Loucy (cell line): ENCODE data around the gene DKK1.

Source experiments
- H2AFZ ChIP-seq: fragments of 200-600 bp; sonication (generic); 2 replicates; pipeline ENCODE4 v1.6.0; 2016; ENCODE audit warnings: antibody characterized with exemption, mild to moderate bottlenecking, low read length, moderate library complexity
- H3F3A ChIP-seq: fragments of 200-600 bp; 2 replicates; pipeline ENCODE4 v1.6.0; 2016; ENCODE audit warnings: antibody characterized with exemption, low read depth, mild to moderate bottlenecking
- H3K27me3 ChIP-seq: fragments of 200-600 bp; sonication (generic); 2 replicates; pipeline ENCODE4 v1.6.1; 2014; ENCODE audit warnings: low read length, mild to moderate bottlenecking; ENCODE audit not compliant: insufficient read depth, poor library complexity, severe bottlenecking
- H3K36me3 ChIP-seq: fragments of 200-600 bp; sonication (generic); 2 replicates; pipeline ENCODE4 v1.6.1; 2016; ENCODE audit warnings: low read length; ENCODE audit not compliant: insufficient read depth
- H3K4me1 ChIP-seq: fragments of 200-600 bp; sonication (generic); 2 replicates; pipeline ENCODE4 v1.5.1; 2014; ENCODE audit warnings: low read length, mild to moderate bottlenecking; ENCODE audit not compliant: insufficient read depth, poor library complexity, severe bottlenecking
- H3K4me2 ChIP-seq: fragments of 200-600 bp; sonication (generic); 2 replicates; pipeline ENCODE4 v1.6.0; 2014; ENCODE audit warnings: antibody characterized with exemption, low read length, low read depth, mild to moderate bottlenecking; ENCODE audit not compliant: poor library complexity, severe bottlenecking
- H3K4me3 ChIP-seq: fragments of 200-600 bp; sonication (generic); 2 replicates; pipeline ENCODE4 v1.5.1; 2014; ENCODE audit warnings: low read length, mild to moderate bottlenecking, mixed read lengths; ENCODE audit not compliant: poor library complexity, severe bottlenecking
- H3K79me2 ChIP-seq: fragments of 200-600 bp; sonication (generic); 2 replicates; pipeline ENCODE4 v1.6.1; 2014; ENCODE audit warnings: low read length; ENCODE audit not compliant: insufficient read depth
- H3K9ac ChIP-seq: fragments of 200-600 bp; sonication (generic); 2 replicates; pipeline ENCODE4 v1.6.0; 2014; ENCODE audit warnings: mild to moderate bottlenecking, low read depth, low read length, moderate library complexity; ENCODE audit not compliant: poor library complexity, severe bottlenecking
- H3K9me2 ChIP-seq: fragments of 200-600 bp; sonication (generic); replicated peaks from 2 replicates; pipeline ENCODE4 v1.6.1; 2016; ENCODE audit warnings: low read depth, low read length, mixed read lengths
- H3K9me3 ChIP-seq: fragments of 200-600 bp; sonication (generic); 2 replicates; pipeline ENCODE4 v1.6.1; 2014; ENCODE audit warnings: mild to moderate bottlenecking, antibody characterized with exemption, low read length, low read depth; ENCODE audit not compliant: insufficient read depth
- H4K20me1 ChIP-seq: fragments of 200-600 bp; sonication (generic); 2 replicates; pipeline ENCODE4 v1.6.0; 2014; ENCODE audit warnings: antibody characterized with exemption, low read length, mild to moderate bottlenecking; ENCODE audit not compliant: insufficient read depth, poor library complexity, severe bottlenecking
- EZH2phosphoT487 ChIP-seq: fragments of 200-600 bp; IDR thresholded peaks from 2 replicates; pipeline ENCODE4 v1.6.1; 2018; ENCODE audit warnings: antibody characterized with exemption, mild to moderate bottlenecking, moderate library complexity, borderline replicate concordance
- TF ChIP-seq, protein P1 (sequence below): fragments of 200-600 bp; sonication (generic); conservative IDR thresholded peaks from 2 replicates; pipeline ENCODE4 v1.5.1; 2014; ENCODE audit warnings: mild to moderate bottlenecking, antibody characterized with exemption, low read length

Gene DKK1

GRCh38 chr10:52283174-52283573 lies 30.9 kb upstream of the DKK1 start:
- no peak for TF ChIP-seq EZH2phosphoT487
- TF ChIP-seq, protein P1, sequence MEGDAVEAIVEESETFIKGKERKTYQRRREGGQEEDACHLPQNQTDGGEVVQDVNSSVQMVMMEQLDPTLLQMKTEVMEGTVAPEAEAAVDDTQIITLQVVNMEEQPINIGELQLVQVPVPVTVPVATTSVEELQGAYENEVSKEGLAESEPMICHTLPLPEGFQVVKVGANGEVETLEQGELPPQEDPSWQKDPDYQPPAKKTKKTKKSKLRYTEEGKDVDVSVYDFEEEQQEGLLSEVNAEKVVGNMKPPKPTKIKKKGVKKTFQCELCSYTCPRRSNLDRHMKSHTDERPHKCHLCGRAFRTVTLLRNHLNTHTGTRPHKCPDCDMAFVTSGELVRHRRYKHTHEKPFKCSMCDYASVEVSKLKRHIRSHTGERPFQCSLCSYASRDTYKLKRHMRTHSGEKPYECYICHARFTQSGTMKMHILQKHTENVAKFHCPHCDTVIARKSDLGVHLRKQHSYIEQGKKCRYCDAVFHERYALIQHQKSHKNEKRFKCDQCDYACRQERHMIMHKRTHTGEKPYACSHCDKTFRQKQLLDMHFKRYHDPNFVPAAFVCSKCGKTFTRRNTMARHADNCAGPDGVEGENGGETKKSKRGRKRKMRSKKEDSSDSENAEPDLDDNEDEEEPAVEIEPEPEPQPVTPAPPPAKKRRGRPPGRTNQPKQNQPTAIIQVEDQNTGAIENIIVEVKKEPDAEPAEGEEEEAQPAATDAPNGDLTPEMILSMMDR, result no peak
- H3K4me3 ChIP-seq, result no peak overlapping the region
- no peaks in the 10 kb centered on the region for H3F3A ChIP-seq

DNA sequence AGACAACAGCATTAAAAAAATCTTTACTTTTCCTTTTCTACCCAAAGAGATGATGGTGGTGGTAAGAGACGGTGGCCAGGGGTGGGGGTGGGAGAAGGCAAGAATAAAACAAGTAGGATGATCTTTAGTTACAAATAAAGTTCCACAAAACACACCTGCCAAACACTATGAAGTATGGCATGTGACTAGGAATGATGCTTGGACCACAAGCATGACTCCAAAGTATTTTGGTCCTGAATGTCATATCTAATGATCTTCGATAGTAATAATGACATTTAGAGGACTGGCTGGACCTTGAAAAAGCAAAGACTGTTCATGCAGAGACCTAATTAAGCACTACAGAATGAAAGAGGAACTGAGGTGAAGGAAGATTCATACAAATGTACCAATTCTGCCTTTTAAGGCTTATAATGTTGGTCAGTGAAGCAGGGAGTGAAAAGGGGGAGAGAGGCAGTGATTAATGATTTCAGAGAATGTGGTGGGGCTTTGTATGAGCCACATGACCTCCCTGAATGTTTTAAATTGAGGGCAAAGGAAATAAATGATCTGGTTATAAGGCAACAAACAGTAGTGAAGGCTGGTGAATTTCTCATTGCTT lies 29.6 kb upstream of the DKK1 start:
- Histone ChIP-seq H3K27me3 (no peaks in the 10 kb centered on the region), H3K9me2 (no peaks in the 10 kb centered on the region), H4K20me1 (no peaks in the 10 kb centered on the region), H3K36me3 (no peaks in the 10 kb centered on the region), H3K4me2 (no peak overlapping the region), H3K4me3 (no peak overlapping the region), H3K9ac (no peak overlapping the region), H2AFZ (no peak overlapping the region), H3K9me3 (no peaks in the 10 kb centered on the region), H3K4me1 (no peaks in the 10 kb centered on the region), H3F3A (no peaks in the 10 kb centered on the region), H3K79me2 (no peaks in the 10 kb centered on the region)
- no peak for TF ChIP-seq EZH2phosphoT487
- TF ChIP-seq, protein P1, result no peak

More at GRCh38 chr10:52283174-52283573, 30.9 kb upstream of the DKK1 start:
- Histone ChIP-seq H2AFZ (no peak overlapping the region), H3K27me3 (no peaks in the 10 kb centered on the region), H3K4me2 (no peak overlapping the region), H3K36me3 (no peaks in the 10 kb centered on the region), H3K9ac (no peak overlapping the region), H3K4me1 (no peaks in the 10 kb centered on the region), H3K79me2 (no peaks in the 10 kb centered on the region), H4K20me1 (no peaks in the 10 kb centered on the region), H3K9me3 (no peaks in the 10 kb centered on the region), H3K9me2 (no peaks in the 10 kb centered on the region)

DNA sequence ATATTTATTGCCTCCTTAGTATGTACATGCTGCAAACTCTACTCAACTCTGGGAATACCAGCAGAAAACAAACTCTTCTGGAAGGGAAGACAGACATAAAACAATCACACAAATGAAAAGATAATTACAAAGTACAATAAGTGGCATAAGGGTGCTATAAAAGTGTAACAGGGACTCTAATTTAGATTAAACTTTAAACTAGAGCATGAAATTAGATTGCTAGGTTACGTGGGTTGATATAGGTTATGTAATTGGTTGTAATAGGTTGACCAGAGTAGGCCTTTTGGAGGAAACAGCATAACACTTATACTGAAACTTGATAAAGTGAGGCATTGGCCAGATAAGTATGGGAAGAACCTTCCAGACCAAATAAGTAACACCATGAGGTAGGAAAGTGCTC lies 26.2 kb upstream of the DKK1 start:
- Histone ChIP-seq H3K4me2 (no peak overlapping the region), H3F3A (no peaks in the 10 kb centered on the region), H4K20me1 (no peaks in the 10 kb centered on the region), H3K79me2 (no peaks in the 10 kb centered on the region), H3K9me2 (no peaks in the 10 kb centered on the region), H3K4me1 (no peaks in the 10 kb centered on the region), H3K9ac (no peak overlapping the region), H3K4me3 (no peak overlapping the region), H3K27me3 (no peaks in the 10 kb centered on the region), H2AFZ (no peak overlapping the region), H3K36me3 (no peaks in the 10 kb centered on the region), H3K9me3 (no peaks in the 10 kb centered on the region)
- no peak for TF ChIP-seq EZH2phosphoT487
- TF ChIP-seq, protein P1, result no peak
